Midbrain (tissue), 1 donor: Measurements from ENCODE around the gene HNRNPAB.
"Not testable (repeated sequence)": the region's sequence is repeated elsewhere in the genome, so short reads cannot be mapped to it uniquely, and the experiment has no call there.

Source experiments
- DNase-seq: peaks from one replicate; lab custom pipeline; 2025; lab: John Stamatoyannopoulos, UW

Gene HNRNPAB

GRCh38 chr5:178196986-178197385 lies 7.3 kb upstream of the HNRNPAB start:
- no peak for DNase-seq

- DNase-seq: not testable (repeated sequence)
These were observed 6.2 kb upstream of the HNRNPAB start for GRCh38 chr5:178198151-178198550.

GRCh38 chr5:178198706-178199105 lies 5.6 kb upstream of the HNRNPAB start:
- DNase-seq: no peak

- no peak for DNase-seq
These were observed 4.5 kb upstream of the HNRNPAB start for GRCh38 chr5:178199581-178200434.

GRCh38 chr5:178201221-178201926 lies 3.0 kb upstream of the HNRNPAB start:
- DNase-seq: no peak

GRCh38 chr5:178201927-178202235 lies 2.5 kb upstream of the HNRNPAB start:
- DNase-seq: no peak

GRCh38 chr5:178202541-178202940 lies 1.8 kb upstream of the HNRNPAB start:
- DNase-seq: no peak

- DNase-seq: no peak
These were observed 607 bp upstream of the HNRNPAB start for GRCh38 chr5:178203670-178204181.

GRCh38 chr5:178204935-178205748 lies 809 bp downstream of the HNRNPAB start:
- peak; percentile 68 for DNase-seq

- DNase-seq: no peak
These were observed 1.4 kb downstream of the HNRNPAB start for GRCh38 chr5:178205749-178206047.

GRCh38 chr5:178206166-178207101 lies 2.1 kb downstream of the HNRNPAB start:
- DNase-seq: no peak

- DNase-seq: no peak
These were observed 3.0 kb downstream of the HNRNPAB start for GRCh38 chr5:178207183-178207916.

GRCh38 chr5:178207917-178208280 lies 3.6 kb downstream of the HNRNPAB start:
- no peak for DNase-seq

- DNase-seq: no peak
These were observed 4.4 kb downstream of the HNRNPAB start for GRCh38 chr5:178208540-178209227.

- no peak for DNase-seq
These were observed 5.2 kb downstream of the HNRNPAB start for GRCh38 chr5:178209334-178210072.

- no peak for DNase-seq
These were observed 5.8 kb downstream of the HNRNPAB start for GRCh38 chr5:178210073-178210535.

- no peak for DNase-seq
These were observed 6.4 kb downstream of the HNRNPAB start for GRCh38 chr5:178210686-178211085.

GRCh38 chr5:178211095-178212048 lies 7.0 kb downstream of the HNRNPAB start:
- DNase-seq: no peak
